Stomach (tissue), 9 donors: ENCODE results near the gene CHST11. TPM values are rescaled to one million over a fixed set of nuclear protein-coding genes. Genes with fewer than 3 reads are reported as not detected.
A peak's percentile ranks its signal among the peaks of the same experiment; 100 is the strongest.

Experiments
- DNase-seq, 2 donors: peaks; one replicate each; pipeline versions ENCODE4 v3.0.0 to v3.0.0-alpha.2; 2013 to 2019
- H3K27ac ChIP-seq, 5 donors: fragments of 200-600 bp in 4 of 5; sonication (generic) in 4 of 5; one replicate each; pipeline ENCODE4 v1.5.1; 2013 to 2019; ENCODE audit warnings: mild to moderate bottlenecking in 1 of 5, moderate library complexity in 1 of 5
- H3K27me3 ChIP-seq, 3 donors: fragments of 200-600 bp; sonication (generic); one replicate each; pipeline ENCODE4 v1.5.1; 2017 to 2019; ENCODE audit warnings: mixed run types in 1 of 3
- H3K36me3 ChIP-seq, 4 donors: fragments of 200-600 bp; sonication (generic); 1 replicate in 3 of 4; 2 replicates in 1 of 4; pipeline ENCODE4 v1.5.1; 2016 to 2019
- H3K4me1 ChIP-seq, 4 donors: fragments of 200-600 bp; sonication (generic); one replicate each; pipeline ENCODE4 v1.5.1; 2016 to 2019
- H3K4me3 ChIP-seq, 4 donors: fragments of 200-600 bp; sonication (generic) in 3 of 4; one replicate each; pipeline ENCODE4 v1.5.1; 2016 to 2019; ENCODE audit warnings: mild to moderate bottlenecking in 1 of 4
- H3K9me3 ChIP-seq, 4 donors: fragments of 200-600 bp; sonication (generic); one replicate each; pipeline ENCODE4 v1.5.1; 2016 to 2019
- CTCF ChIP-seq, 7 experiments: fragments of 450-650 bp in 4 of 7; fragments of 200-600 bp in 3 of 7; sonication (generic) in 3 of 7; IDR thresholded peaks; one replicate each; pipeline ENCODE4 v1.5.1; 2016 to 2019; ENCODE audit warnings: antibody characterized with exemption in 7 of 7, control low read depth in 2 of 7, mild to moderate bottlenecking in 1 of 7
- EP300 ChIP-seq: sonication (generic); formaldehyde crosslinking; IDR thresholded peaks from one replicate; pipeline ENCODE4 v1.6.1; 2017; ENCODE audit warnings: antibody characterized with exemption
- POLR2A ChIP-seq, 4 donors: fragments of 450-650 bp; IDR thresholded peaks; one replicate each; pipeline ENCODE4 v1.6.1; 2016; ENCODE audit warnings: antibody characterized with exemption in 4 of 4, control low read depth in 2 of 4, mild to moderate bottlenecking in 1 of 4, moderate library complexity in 1 of 4
- POLR2AphosphoS5 ChIP-seq, 3 donors: sonication (generic); formaldehyde crosslinking; IDR thresholded peaks; one replicate each; pipeline ENCODE4 v1.6.1; 2016; ENCODE audit warnings: antibody characterized with exemption in 3 of 3
- WGBS, 5 donors: extraction: QIAGEN DNeasy Blood & Tissue Kit in 3 of 5; methylation state at CpG; one replicate each; pipeline versions ENCODE4 v1.1.5 to v1.1.7; 2013 to 2018; 5-methylcytosine and 5-hydroxymethylcytosine counted together
- intact Hi-C: fragments of 100-400 bp; cut with DNase I; formaldehyde crosslinking; loops from one replicate; pipeline ENCODE4 v1.15.1; 2023; ENCODE audit warnings: low total_unique reads
- polyA plus RNA-seq, 3 donors: library from polyadenylated mRNA; stranded (reverse); fragments of 200-250 nt; gene quantifications; one replicate each; pipeline ENCODE4 v1.2.3, GENCODE V29; 2013
- total RNA-seq, 5 donors: library from RNA; depleted of rRNA; stranded (reverse); fragments of >200 nt; gene quantifications; one replicate each; pipeline versions ENCODE4 v1.1.0 to v1.2.3, GENCODE V29; 2014 to 2016
- donor health status: healthy with polysubstance abuse.
- donor health status: Bipolar disorder and iron deficiency.
- donor health status: healthy.

The CHST11 gene
- total and polyA plus RNA-seq, 8 donors: 2.3 to 192 (median 18.6) TPM

- WGBS, 5 donors: 26 to 67% (median 46%) methylated on average over 2 of the region's 2 CpGs
- no peak overlapping the region for H3K27ac ChIP-seq
- H3K9me3 ChIP-seq: no peaks in the 10 kb centered on the region
- no peak overlapping the region for H3K4me3 ChIP-seq
- intact Hi-C loops: no loop called here
- no peak for DNase-seq
- TF ChIP-seq POLR2A (IDR thresholded peaks at IDR 0.05): no peak
- no peak for TF ChIP-seq EP300
- no peak for TF ChIP-seq CTCF (IDR thresholded peaks at IDR 0.05)
- no peak for TF ChIP-seq POLR2AphosphoS5 (IDR thresholded peaks at IDR 0.05)
- peaks cover 9 to 40% (median 14%) of the 10 kb centered on the region in 4 donors for H3K4me1 ChIP-seq
- no peaks in the 10 kb centered on the region for H3K36me3 ChIP-seq
- H3K27me3 ChIP-seq: no peaks in the 10 kb centered on the region
Measured at GRCh38 chr12:104533134-104533533, 76.4 kb downstream of the CHST11 start.

- Histone ChIP-seq H3K36me3 (no peaks in the 10 kb centered on the region), H3K27me3 (no peaks in the 10 kb centered on the region), H3K4me1 (peaks cover 9 to 40% (median 14%) of the 10 kb centered on the region in 4 donors), H3K9me3 (no peaks in the 10 kb centered on the region), H3K4me3 (no peak overlapping the region), H3K27ac (peak overlapping the region in 1 of 5 donors; percentile 29)
- TF ChIP-seq POLR2A (IDR thresholded peaks at IDR 0.05) (no peak), EP300 (no peak), POLR2AphosphoS5 (IDR thresholded peaks at IDR 0.05) (peak in 1 of 3 donors; percentile 15), CTCF (IDR thresholded peaks at IDR 0.05) (no peak)
- 22 to 42% (median 39%) methylated on average over 10 of the region's 10 CpGs for WGBS, 5 donors
- intact Hi-C loops: no loop called here
- peak in 1 of 2 donors; percentile 18 for DNase-seq
Measured at GRCh38 chr12:104534162-104534856, 77.6 kb downstream of the CHST11 start.

- no peaks in the 10 kb centered on the region for H3K9me3 ChIP-seq
- intact Hi-C loops: no loop called here
- 92 to 98% (median 96%) methylated on average over 3 of the region's 3 CpGs for WGBS, 5 donors
- H3K36me3 ChIP-seq: no peaks in the 10 kb centered on the region
- TF ChIP-seq EP300 (no peak), CTCF (IDR thresholded peaks at IDR 0.05) (no peak), POLR2A (IDR thresholded peaks at IDR 0.05) (no peak), POLR2AphosphoS5 (IDR thresholded peaks at IDR 0.05) (no peak)
- no peak overlapping the region for H3K4me3 ChIP-seq
- peaks cover 9 to 40% (median 14%) of the 10 kb centered on the region in 4 donors for H3K4me1 ChIP-seq
- H3K27me3 ChIP-seq: no peaks in the 10 kb centered on the region
- no peak for DNase-seq
- H3K27ac ChIP-seq: no peak overlapping the region
Measured at GRCh38 chr12:104534857-104535248, 78.1 kb downstream of the CHST11 start.

GRCh38 chr12:104535369-104535768 is 78.6 kb downstream of the CHST11 start:
- Histone ChIP-seq H3K9me3 (no peaks in the 10 kb centered on the region), H3K27ac (no peak overlapping the region), H3K27me3 (no peaks in the 10 kb centered on the region), H3K36me3 (no peaks in the 10 kb centered on the region), H3K4me1 (peaks cover 9 to 40% (median 14%) of the 10 kb centered on the region in 4 donors), H3K4me3 (no peak overlapping the region)
- intact Hi-C loops: no loop called here
- no peak for TF ChIP-seq POLR2A (IDR thresholded peaks at IDR 0.05)
- TF ChIP-seq POLR2AphosphoS5 (IDR thresholded peaks at IDR 0.05): no peak
- TF ChIP-seq EP300: no peak
- TF ChIP-seq CTCF (IDR thresholded peaks at IDR 0.05): no peak
- 91 to 96% (median 93%) methylated on average over 3 of the region's 3 CpGs for WGBS, 5 donors
- no peak for DNase-seq
